Mucosa of rectum (tissue), 2 donors: ENCODE measurements around the gene DBR1.

ENCODE experiments used
- H3K27ac ChIP-seq, 2 donors: one replicate each; pipeline ENCODE4 v1.7.0; 2013; ENCODE audit warnings: inconsistent platforms in 2 of 2, low read depth in 2 of 2, low read length in 2 of 2
- H3K27me3 ChIP-seq, 2 donors: one replicate each; pipeline ENCODE4 v1.7.0; 2013; ENCODE audit warnings: low read length in 2 of 2; ENCODE audit not compliant: control insufficient read depth in 2 of 2, insufficient read depth in 2 of 2
- H3K36me3 ChIP-seq, 2 donors: one replicate each; pipeline ENCODE4 v1.7.0; 2013; ENCODE audit warnings: low read length in 2 of 2; ENCODE audit not compliant: control insufficient read depth in 2 of 2, insufficient read depth in 2 of 2
- H3K4me1 ChIP-seq, 2 donors: one replicate each; pipeline ENCODE4 v1.7.0; 2013; ENCODE audit warnings: low read length in 2 of 2, mild to moderate bottlenecking in 1 of 2; ENCODE audit not compliant: control insufficient read depth in 2 of 2, insufficient read depth in 2 of 2
- H3K4me3 ChIP-seq, 2 donors: one replicate each; pipeline ENCODE4 v1.7.0; 2013; ENCODE audit warnings: low read length in 2 of 2
- H3K9ac ChIP-seq, 2 donors: one replicate each; pipeline ENCODE4 v1.7.0; 2013; ENCODE audit warnings: low read length in 2 of 2, low read depth in 1 of 2, mild to moderate bottlenecking in 1 of 2
- H3K9me3 ChIP-seq, 2 donors: one replicate each; pipeline ENCODE4 v1.7.0; 2013; ENCODE audit warnings: low read length in 2 of 2; ENCODE audit not compliant: control insufficient read depth in 2 of 2
- donor health status: healthy.
- donor health status: Normal muscosa, but diverticular disease.

DBR1 gene, protein sequence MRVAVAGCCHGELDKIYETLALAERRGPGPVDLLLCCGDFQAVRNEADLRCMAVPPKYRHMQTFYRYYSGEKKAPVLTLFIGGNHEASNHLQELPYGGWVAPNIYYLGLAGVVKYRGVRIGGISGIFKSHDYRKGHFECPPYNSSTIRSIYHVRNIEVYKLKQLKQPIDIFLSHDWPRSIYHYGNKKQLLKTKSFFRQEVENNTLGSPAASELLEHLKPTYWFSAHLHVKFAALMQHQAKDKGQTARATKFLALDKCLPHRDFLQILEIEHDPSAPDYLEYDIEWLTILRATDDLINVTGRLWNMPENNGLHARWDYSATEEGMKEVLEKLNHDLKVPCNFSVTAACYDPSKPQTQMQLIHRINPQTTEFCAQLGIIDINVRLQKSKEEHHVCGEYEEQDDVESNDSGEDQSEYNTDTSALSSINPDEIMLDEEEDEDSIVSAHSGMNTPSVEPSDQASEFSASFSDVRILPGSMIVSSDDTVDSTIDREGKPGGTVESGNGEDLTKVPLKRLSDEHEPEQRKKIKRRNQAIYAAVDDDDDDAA

DNA sequence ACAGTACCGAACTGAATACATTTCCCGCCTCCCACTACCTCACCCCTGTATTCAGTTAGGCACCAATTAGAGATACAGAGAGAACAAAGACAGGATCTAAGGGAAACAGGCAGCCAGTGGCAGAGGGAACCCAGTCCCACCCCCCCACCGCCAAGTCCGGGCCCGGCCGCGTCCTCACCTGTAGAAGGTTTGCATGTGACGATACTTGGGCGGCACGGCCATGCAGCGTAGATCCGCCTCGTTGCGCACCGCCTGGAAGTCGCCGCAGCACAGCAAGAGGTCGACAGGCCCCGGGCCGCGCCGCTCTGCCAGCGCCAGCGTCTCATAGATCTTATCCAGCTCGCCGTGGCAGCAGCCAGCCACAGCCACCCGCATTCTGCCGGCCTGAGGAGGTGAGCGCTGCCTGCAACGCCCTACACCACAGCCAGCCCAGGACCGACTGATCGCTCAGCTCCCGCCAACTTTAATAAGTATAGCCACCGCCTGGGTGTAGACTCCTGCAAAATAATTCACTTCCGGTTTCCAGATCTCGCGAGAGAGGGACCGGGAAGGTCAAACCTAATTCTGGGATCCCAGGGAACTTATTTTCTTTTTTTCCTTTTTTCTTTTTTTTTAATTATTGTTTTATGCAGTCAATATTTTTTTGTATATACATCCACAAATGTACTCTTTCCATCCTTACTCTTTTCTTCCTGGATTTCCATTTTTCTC, at the start of gene DBR1:
Gene DBR1 (minus strand): TSS at position 501 of the 711 bp plus-strand sequence. CDS start 126 bp downstream, at position 375.
- H3K27ac ChIP-seq, result peak within 1 kb of the TSS; percentile 80 to 84
- H3K36me3 ChIP-seq, result peaks cover 6 to 10% of the 10 kb centered on the region in 2 donors
- H3K4me3 ChIP-seq, result peak within 1 kb of the TSS; percentile 87 to 93
- no peaks in the 10 kb centered on the region for H3K27me3 ChIP-seq
- H3K9ac ChIP-seq, result peak within 1 kb of the TSS; percentile 76 to 79
- no peaks in the 10 kb centered on the region for H3K9me3 ChIP-seq
- peaks cover 0 to 10% of the 10 kb centered on the region in 2 donors for H3K4me1 ChIP-seq

DNA sequence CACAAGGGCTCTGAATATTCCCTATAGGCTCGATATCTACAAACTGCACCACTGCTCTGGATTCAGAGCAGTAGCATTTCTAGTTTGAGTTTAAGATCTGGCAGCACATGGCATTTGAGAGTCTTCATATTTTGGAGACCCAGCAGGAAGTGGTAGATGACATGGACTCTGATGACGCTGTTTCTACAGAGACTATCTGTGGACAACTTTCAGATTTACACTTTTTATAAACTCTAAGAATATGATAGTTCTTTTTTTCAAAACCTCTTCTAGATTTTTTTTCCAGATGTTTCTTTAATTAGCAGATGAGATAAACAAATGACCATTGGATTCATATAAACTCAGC, 48.2 kb upstream of the DBR1 start:
- H3K4me3 ChIP-seq, result no peak overlapping the region
- no peak overlapping the region for H3K9ac ChIP-seq
- H3K27ac ChIP-seq, result peak overlapping the region in 1 of 2 donors; percentile 20
- no peaks in the 10 kb centered on the region for H3K27me3 ChIP-seq
- H3K36me3 ChIP-seq, result peaks cover 34 to 36% of the 10 kb centered on the region in 2 donors
- H3K9me3 ChIP-seq, result no peaks in the 10 kb centered on the region
- H3K4me1 ChIP-seq, result peaks cover 0 to 2% of the 10 kb centered on the region in 2 donors

DNA sequence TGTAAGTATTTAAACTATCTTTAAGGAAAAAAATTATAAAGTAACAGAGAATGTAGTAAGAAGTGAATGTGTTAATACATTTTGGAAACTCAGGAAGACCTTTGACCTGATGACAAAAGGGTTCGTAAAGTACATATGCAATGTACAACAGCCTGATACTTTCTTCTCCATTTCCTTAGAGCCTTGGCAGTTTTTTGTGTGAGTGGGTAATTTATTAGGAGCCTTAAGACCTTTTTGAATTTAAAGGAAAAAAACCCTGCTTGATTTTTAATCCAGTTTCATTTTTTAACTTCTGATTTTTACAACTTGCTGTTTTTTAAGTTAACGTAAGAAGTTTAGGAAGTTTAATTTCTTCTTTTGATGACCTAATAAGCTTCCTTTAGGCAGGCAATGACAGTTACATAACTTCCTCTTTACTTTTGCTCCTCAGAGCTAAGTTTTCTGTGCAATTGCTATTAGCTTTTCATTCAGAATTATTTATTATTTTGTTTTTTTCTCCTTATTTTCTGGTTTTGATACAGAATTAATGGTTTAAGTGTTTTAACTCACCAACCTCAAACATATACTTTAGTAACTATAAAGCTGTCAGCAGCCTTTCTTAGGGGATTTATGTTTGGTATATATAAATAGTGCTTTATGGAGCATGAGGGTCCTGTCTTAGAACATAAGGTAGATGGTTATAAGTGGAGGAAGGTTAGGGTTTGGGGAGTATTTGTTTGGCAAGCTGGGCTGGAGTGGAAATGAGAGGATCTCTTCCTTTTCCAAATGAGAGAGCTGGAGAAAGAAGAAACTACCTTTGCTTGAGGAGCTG, 47.6 kb upstream of the DBR1 start:
- H3K36me3 ChIP-seq, result peaks cover 30 to 33% of the 10 kb centered on the region in 2 donors
- H3K4me3 ChIP-seq, result no peak overlapping the region
- peaks cover 0 to 2% of the 10 kb centered on the region in 2 donors for H3K4me1 ChIP-seq
- H3K9ac ChIP-seq, result no peak overlapping the region
- H3K9me3 ChIP-seq, result no peaks in the 10 kb centered on the region
- H3K27me3 ChIP-seq, result no peaks in the 10 kb centered on the region
- H3K27ac ChIP-seq, result peak overlapping the region in 1 of 2 donors; percentile 20

DNA sequence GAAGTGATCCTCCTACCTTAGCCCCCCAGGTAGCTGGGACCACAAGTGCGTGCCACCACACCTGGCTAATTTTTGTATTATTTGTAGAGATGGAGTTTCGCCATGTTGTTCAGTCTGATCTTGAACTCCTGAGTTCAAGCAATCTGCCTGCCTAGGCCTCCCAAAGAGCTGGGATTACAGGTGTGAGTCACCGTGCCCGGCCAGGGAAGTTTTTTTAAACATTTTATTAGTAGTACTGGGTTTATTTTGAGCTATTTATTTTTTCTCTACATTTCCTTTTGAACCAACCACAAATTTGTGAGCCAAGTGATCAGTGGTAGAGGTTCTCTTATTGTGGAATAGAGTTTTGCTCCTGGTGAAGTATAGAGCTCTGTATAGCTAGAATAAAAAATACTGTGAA, 46.1 kb upstream of the DBR1 start:
- H3K9ac ChIP-seq, result no peak overlapping the region
- no peaks in the 10 kb centered on the region for H3K9me3 ChIP-seq
- H3K27me3 ChIP-seq, result no peaks in the 10 kb centered on the region
- H3K4me3 ChIP-seq, result no peak overlapping the region
- H3K36me3 ChIP-seq, result peaks cover 23 to 27% of the 10 kb centered on the region in 2 donors
- H3K4me1 ChIP-seq, result peaks cover 0 to 2% of the 10 kb centered on the region in 2 donors
- H3K27ac ChIP-seq, result no peak overlapping the region

DNA sequence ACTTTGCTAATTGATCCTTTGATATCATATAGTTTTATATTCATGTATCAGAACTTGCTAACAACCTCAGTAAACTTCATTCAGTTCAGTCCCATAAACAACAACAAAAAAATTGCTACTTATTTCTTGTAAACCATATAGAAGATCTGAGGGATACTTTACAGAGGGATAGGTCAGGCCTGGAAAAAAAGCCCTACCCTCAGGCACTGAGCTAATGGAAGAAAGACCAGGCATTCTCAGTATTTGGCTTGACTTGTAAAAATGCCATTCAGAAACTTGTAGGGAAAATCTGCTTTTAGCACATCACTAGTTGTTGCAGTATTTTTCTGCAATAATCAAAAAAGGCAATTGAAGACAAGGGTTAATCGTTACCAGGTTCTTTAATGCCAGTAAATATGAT, 45.5 kb upstream of the DBR1 start:
- Histone ChIP-seq H3K9ac (no peak overlapping the region), H3K4me3 (no peak overlapping the region), H3K27me3 (no peaks in the 10 kb centered on the region), H3K4me1 (peaks cover 0 to 2% of the 10 kb centered on the region in 2 donors), H3K36me3 (peaks cover 17 to 22% of the 10 kb centered on the region in 2 donors), H3K9me3 (no peaks in the 10 kb centered on the region), H3K27ac (no peak overlapping the region)

DNA sequence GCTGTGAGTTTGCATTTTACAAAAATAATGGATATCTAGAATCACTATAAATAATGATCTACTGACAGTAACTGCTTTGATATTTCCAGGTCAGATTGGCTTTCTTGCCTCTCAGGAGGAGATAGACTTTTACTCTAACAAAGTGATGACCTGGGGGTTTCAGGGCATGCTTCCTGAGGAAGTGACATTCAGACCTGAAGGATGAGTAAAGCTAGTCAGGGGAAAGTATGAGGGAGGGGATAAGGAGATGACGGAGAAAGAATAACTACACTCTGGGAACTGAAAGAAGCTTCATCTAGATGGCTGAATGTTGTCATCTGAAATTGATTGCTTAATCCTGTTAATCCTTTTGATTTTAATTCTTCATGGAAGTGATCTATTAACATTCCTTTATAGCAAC, 44.5 kb upstream of the DBR1 start:
- peaks cover 8 to 13% of the 10 kb centered on the region in 2 donors for H3K36me3 ChIP-seq
- H3K27ac ChIP-seq, result no peak overlapping the region
- H3K9me3 ChIP-seq, result no peaks in the 10 kb centered on the region
- H3K4me3 ChIP-seq, result no peak overlapping the region
- H3K4me1 ChIP-seq, result peaks cover 0 to 2% of the 10 kb centered on the region in 2 donors
- H3K27me3 ChIP-seq, result no peaks in the 10 kb centered on the region
- H3K9ac ChIP-seq, result no peak overlapping the region

DNA sequence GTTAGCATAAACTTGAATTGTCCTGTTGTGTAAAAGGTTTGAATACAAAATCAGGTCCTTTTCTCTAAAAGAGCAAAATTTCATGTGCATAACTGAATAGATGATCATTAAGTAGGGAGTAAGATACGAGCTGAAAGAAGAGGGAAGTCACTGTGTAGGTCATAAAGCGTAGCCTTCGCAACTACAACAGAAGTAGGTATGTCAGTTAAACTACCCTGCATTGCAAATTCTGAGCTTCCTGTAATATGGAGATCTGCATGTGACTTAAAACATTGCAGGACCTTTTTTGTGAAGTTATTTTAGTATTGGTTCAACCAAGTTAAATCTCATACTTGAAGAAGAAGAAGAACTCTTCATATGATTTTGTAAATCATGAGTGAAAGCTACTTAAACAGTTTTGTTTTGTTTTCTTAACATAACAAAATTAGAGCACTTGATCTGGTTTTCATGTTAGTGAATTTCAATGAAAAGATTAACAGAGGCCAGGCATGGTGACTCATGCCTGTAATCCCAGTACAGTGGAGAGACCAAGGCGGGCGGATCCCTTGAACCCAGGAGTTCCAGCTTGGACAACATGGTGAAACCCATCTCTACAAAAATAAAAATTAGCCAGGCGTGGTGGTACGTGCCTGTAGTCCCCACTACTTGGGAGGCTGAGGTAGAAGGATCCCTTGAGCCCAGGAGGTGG, 38.8 kb upstream of the DBR1 start:
- H3K9me3 ChIP-seq, result no peaks in the 10 kb centered on the region
- no peak overlapping the region for H3K4me3 ChIP-seq
- H3K4me1 ChIP-seq, result no peaks in the 10 kb centered on the region
- no peaks in the 10 kb centered on the region for H3K27me3 ChIP-seq
- no peak overlapping the region for H3K27ac ChIP-seq
- H3K9ac ChIP-seq, result no peak overlapping the region
- H3K36me3 ChIP-seq, result peaks cover 0 to 5% of the 10 kb centered on the region in 2 donors

DNA sequence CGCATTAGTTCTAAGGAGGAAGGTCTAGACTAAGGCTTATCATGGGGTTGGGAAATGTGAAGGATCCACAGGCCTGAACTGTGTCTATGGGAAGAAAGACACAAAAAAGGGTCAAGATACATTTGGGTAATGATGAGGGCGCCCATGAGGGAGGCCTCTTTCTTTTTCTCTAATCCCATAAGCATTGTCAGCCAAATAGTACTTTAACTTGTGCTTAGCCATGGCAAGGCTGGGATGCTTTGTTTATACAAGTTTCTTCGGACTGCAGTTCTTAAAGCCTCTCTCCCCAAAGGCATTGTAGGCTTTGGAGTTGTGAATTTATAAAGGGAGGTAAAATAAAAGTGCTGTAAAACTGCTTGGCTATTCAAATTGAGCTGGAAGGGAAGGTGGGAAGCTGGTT, 35.8 kb upstream of the DBR1 start:
- H3K27ac ChIP-seq, result no peak overlapping the region
- H3K9me3 ChIP-seq, result no peaks in the 10 kb centered on the region
- no peaks in the 10 kb centered on the region for H3K4me1 ChIP-seq
- no peak overlapping the region for H3K9ac ChIP-seq
- H3K36me3 ChIP-seq, result peaks cover 0 to 5% of the 10 kb centered on the region in 2 donors
- H3K27me3 ChIP-seq, result no peaks in the 10 kb centered on the region
- no peak overlapping the region for H3K4me3 ChIP-seq

DNA sequence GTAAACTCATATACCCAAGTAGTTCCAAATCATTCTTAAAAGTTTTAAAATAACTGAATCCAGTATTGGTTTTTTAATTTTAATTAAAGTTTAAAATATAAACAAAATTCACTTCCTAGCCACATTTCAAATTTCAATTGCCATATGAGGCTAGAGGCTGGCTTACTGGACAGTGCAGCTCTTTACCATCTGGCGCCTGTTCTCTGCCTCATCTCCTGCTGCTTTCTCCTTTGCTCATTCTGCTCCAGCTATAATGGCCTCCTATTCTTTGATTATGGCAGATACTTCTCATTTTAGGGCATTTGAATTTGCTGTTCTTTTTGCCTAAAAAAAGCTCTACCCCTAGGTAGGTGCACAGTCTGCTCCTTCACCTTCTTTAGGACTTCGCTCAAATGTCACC, 31.5 kb upstream of the DBR1 start:
- Histone ChIP-seq H3K27ac (no peak overlapping the region), H3K27me3 (no peaks in the 10 kb centered on the region), H3K9me3 (no peaks in the 10 kb centered on the region), H3K4me1 (no peaks in the 10 kb centered on the region), H3K4me3 (no peak overlapping the region), H3K36me3 (no peaks in the 10 kb centered on the region), H3K9ac (no peak overlapping the region)
